Activated CD4-positive, alpha-beta T cell treated with anti-CD3 and anti-CD28 coated beads for 24 hours (primary cell): ENCODE measurements around the gene NLGN1.

Source experiments
- DNase-seq, 2 donors: peaks; one replicate each; pipeline ENCODE4 v3.0.0-alpha.2; 2020; ENCODE audit warnings: low read depth in 2 of 2

NLGN1 gene

DNA sequence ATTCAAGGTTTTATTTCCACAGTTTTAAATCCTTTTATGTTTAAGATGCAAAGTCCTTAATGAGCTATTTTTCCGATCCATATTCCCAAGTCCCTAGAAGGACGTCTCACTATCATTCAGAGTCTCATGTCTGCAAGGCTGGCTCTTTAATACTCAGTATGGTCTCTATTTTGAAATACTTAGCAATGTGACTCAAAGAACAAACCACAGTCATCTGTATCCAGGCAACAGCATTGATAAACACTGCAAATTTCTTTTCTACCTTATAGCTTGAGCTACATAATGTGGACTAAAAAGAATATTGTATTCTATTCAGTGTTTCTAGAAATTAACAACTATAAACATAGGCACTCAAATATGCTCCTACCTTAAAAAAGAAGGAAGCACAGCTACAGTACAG is 873.3 kb downstream of the NLGN1 start:
- DNase-seq: no peak

DNA sequence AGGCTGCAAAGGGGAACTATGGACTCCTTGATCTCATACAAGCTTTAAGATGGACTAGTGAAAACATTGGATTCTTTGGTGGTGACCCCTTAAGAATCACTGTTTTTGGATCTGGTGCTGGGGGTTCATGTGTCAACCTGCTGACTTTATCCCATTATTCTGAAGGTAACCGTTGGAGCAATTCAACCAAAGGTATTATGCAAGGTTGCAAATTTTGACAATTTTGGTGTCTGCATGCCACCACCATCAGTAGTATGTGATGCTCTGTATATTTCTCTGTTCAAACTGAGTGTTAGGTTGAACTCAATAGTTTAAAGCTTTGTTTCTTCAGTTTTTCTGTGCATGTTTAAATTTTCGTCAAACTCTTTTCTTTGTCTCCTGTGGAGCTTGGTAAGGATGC is 877.8 kb downstream of the NLGN1 start:
- no peak for DNase-seq

DNA sequence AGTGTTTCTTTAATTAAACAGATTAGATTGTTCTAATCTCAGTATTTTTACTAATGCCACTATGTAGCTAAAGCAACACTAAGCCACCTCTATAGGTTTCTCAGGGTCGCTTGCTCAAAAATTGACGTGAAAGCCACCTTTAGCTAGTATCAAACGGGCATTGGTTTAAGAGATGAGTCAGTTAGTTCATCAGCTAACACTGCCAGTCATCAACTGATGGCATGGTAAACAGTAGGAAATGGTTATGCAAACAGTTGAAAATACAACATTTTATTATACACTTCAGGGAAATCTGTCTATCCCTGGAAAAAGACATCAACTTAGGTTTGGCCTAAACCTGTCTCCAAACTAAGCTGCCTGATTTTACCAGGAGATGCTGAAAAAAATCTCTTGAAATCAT is 879.3 kb downstream of the NLGN1 start:
- DNase-seq: no peak

DNA sequence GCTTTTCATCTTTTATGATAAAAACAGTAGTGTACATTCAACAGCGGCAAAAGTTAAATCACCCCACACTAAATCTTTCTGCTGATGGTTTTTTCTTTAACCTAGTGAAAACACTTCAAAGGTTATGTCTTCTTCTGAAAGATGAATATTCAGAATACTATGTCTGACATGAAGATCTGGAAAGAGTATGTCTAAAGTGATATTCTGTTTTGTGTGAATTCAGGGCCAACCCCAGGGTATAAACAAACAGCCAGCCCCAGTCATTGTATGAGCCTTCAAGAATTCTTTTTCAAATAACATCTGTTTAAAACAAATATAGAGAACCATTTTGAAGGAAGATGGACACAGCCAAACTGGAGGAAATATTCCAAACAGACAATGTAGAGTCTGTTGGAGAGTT is 880.5 kb downstream of the NLGN1 start:
- DNase-seq: no peak

DNA sequence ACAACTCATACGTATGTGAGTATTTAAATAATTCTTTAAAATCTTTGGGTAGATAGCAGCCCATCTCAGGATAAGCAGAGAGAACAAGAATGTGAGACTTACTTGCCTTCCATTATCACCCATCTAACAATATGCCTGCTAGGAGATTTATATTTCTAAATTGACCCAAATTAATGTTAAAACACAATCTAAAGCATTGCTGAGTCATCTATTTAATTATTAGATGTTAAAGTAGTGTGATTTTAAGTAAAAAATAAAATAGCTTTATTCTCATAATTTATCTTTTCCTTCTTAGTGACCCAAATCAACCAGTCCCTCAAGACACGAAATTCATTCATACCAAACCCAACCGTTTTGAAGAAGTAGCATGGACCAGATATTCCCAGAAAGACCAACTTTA is 882.6 kb downstream of the NLGN1 start:
- DNase-seq: no peak

DNA sequence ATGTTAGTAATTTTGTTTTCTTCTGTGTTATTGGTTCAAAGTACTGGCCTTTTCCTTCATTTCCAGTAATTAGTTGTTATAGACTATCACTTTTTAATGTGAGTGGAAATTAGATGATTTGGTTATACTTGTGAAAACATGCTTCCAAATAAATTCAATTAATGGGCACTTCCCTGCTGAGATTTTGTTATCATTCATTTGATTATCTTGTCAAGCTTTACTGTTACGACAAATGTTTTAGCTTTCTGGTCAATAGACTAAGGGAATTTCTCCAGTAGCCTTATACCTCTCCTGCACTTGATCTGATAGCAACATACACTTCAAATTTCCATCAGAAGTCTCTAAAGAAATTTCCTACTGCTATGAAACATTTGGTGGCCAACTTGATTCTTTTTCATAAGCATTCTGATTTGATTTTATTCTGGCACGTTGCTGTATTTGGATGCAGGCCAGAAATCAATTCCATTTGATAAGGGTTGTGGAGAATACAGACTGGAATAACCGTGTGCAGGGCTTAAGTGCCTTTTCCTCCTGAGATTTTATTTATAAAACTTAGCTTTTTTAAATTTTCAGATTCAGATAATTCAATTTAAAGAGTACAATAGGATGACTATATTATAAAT is 887.8 kb downstream of the NLGN1 start:
- DNase-seq: no peak

DNA sequence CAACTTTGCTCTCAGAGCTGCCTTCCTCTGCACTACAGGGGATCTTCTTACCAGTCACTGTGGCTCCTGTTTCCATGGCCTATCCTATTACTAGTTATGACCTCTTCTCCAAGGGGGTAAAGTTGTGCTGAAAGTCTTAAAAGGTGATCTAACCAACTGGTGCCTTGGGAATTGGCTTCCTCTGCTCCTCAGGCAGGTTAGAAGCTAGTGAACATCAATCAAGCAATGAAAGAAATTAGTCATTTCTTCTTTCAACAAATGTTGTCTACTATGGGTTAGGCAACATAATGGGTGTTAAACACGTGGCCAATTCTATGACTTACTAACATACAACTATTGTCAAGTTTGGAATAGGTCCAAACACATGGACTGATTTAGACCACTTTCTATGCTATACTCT is 890.2 kb downstream of the NLGN1 start:
- DNase-seq: no peak

DNA sequence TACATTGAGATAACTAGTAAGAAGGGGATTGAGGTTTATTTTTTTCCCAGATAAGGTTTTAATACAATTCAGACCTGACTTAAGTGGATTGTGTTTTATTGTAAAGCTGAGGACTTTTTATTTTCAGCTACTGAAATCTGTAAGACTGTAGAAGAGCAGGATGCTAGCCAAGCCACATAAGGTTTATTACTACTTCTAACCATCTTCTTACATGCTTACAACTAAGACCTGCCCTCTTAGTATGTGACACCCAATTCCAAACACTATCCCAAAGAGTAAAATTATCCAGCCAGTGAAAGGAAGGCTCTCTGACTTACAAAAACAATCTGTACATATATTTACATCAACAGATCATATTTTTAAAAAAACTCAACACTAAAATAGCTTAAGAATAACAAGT is 897.1 kb downstream of the NLGN1 start:
- DNase-seq: no peak

DNA sequence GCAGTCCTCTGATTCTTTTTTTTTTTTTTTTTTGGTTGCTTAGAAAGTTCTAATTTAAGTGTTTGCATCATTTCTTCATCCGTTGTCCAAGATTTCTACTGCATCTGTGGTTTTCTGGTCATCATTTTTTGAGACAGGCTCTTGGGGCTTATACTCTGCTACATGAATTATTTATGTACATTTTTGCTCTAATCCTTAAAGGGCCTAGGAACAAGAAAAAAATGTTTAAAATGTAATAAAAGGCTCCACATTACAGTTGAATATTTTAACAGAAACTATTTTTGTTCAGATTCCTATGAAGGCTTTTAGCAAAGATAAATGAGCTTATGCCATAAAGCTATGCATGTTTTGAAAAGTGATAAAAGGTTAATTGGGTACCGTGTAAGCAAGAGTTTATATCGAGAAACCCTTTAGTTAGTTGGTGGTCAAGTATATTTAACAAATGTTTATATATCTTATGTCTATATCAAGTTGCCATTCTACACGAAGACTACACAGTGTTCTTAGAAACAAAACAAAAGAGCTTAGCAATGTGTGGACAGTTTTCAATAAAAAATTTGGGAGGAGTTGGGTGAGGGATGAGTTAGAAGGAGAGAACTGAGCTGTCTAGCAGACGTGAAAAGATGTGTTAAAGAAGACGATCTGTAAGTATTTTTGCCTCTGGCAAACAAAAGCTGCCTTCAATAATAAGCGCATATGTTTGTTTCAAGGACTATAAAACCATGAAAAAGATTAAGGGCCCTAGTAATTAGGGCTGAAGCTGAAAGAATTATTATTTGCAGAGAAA is 898.0 kb downstream of the NLGN1 start:
- no peak for DNase-seq

DNA sequence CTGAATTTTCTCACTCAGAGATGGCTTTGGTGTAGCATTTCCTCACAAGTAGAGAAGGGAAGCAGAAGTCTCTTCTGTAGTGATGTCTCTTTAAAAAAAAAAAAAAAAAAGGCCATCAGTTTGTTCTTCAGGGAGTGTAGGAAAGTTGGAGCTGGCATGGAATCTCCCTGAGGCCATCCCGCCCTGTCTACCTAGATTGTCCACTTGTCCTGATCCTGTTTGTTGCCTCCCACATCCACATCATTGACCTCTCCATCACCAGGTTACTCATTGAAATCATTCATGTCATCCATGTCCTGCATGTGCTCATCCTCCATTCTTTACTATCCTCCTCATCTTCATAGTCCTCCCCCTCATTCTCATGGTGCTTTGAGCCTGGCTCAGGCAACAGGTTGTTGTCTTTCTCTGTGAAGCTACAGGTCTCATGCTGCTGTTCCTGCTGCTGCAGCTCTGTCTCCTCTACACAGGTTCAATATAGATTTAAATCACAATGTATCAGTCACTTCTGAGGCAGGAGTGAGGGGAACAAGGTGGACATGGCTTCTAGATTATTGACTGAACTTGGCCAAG is 905.3 kb downstream of the NLGN1 start:
- DNase-seq: no peak

DNA sequence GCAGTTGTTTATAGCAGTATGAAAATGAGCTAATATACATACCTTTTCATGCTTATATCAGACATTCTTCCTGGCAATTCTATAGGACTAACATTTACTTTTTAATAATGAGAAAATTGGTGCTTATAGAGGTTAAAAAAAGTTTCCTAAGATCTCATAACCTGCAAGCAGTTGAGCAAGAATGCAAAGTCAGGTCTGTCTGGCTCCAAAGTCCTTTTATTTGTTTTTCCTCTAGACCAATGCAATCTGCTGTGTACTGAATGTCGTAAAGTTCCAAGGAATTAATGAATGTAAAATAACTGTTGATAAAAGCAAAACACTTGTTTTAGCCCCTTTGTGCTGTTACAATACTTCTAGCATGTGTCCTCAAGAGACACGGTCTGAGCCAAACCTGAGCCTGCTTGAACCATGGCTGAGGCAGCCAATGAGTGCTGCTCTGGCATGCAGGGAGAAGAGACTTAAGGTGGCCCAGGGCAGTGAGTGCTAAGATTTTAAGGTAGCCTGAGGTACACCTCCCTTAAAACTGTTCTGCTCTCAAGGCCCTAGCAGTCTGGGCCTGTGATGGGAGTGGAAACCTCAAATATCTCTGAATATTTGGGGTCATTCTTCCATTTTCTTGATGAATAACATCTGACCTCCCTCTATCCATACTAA is 906.5 kb downstream of the NLGN1 start:
- no peak for DNase-seq

DNA sequence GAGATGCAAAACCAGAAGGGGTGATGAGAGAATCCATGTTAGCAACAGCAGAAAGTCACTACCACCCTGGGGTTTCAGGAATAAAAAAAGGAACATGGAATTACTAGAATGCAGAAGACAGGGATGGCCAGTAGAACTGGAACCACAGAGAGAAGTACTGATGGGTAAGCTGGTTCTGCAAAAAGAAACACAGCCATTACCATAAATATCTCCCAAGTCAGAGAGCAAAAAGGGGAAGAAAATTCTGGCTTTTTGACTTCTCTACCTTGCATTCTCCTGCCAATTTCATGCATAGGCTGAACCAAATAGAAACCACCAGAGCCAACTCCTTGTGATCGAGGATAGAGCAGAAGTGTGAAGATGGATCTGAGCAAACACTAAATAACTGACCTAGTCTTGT is 911.2 kb downstream of the NLGN1 start:
- DNase-seq: no peak

DNA sequence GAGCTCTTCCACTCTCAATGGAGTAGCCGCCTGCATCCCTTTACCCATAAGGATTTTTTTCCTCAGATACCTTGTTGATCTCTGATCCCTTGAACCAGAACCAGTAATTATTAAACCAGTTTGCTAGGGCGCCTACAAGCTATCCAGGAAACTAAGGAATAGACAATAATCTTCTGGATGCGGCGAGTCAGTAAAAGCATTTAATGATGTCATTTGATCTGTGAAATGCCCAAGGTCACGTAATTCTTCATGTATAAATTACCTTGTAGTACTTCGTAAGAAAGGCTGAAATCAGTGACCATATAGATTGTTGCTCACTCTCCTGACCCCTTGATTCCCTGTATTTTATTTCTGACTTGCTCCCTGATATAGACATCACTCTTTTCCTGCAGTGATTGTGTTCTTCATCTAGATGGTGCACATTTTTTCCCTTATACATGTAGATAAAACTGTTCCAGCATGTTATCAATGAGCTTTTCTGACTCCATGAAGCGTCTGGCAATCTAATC is 913.0 kb downstream of the NLGN1 start:
- DNase-seq: no peak

DNA sequence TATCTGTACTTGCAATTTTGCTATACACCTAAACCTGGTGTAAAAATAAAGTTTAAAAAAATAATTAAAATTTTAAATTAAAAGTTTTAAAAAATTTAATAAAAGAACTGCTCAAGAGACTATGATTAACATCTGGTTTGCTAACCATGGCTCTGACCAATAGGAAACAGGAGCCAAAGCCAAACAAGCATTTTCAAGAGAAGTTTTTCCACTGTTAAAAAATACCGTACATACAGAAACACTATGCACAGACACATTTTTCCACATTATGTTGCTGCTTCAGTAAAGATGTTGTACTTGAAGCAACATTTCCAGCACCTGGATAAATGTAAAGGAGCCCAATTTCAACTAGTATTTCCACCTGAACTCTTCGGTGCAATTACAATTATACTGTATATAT is 917.7 kb downstream of the NLGN1 start:
- no peak for DNase-seq

DNA sequence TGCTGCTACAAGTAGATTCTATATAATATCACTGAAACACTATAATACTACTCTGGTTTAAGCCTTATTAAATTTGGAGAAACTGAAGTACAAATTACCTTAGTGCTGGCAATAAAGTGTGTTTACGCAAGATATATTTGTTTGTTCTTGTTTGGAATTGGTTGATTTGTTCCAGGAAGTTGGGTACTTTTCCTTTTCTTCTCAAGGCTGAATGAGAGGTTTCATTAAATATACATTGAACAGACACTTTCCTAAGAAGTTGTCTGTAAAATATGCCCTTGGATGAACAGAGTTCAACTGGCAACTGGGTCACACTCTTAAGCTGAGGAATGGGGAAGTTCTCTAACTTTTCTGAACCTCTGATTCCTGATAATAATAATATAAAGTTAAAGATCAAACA is 919.5 kb downstream of the NLGN1 start:
- DNase-seq: no peak

DNA sequence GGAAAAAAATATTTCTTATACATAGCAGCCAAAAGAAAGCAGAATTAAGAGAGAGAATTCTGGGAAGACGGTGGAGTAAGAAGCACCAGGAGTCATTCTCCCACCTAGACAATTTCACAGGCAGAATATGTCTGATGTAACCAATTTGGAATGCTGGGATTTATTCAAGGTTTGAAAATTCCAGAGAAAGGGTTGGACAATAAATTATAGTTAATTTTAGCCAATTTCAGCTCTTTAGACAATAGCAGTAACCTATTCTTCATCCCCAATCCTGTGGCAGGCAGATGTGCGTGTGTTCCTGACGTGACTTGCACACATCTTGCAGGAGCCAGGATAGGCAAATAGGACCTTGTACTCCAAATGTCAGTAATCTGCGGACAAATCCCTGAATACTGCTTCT is 920.6 kb downstream of the NLGN1 start:
- DNase-seq: no peak

DNA sequence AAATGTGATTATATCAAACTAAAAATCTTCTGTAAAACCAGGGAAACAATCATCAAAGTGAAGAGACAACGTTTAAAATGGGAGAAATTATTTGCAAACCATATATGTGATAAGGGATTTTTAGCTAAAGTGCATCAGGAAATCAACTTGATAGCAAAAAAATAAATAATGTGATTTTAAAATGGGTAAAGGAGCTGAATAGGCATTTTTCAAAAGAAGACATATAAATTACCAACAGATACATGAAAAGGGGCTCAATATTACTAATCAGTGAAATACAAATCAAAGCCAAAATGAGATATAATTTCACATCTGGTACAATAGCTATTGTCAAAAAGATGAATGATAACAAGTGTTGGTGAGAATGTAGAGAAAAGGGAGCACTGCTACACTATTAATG is 924.0 kb downstream of the NLGN1 start:
- DNase-seq: no peak

DNA sequence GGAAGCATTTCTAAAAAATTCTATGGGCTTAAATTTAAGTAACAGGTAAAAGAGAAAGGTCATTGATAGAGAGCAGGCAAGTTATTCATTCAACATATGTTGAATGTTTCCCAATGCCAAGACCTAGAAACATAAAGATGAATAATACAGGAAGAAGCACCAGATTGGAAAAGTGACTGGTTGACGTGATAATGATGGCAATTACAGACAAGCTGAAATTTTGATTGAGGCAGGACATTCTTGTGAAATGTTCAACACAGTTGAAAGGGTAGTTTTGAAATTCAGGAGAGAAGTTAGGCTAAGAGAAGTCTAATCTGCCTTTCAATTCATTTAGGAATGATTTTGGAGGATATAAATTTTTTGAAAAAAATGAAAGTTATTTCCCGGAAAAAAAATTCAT is 925.2 kb downstream of the NLGN1 start:
- no peak for DNase-seq

DNA sequence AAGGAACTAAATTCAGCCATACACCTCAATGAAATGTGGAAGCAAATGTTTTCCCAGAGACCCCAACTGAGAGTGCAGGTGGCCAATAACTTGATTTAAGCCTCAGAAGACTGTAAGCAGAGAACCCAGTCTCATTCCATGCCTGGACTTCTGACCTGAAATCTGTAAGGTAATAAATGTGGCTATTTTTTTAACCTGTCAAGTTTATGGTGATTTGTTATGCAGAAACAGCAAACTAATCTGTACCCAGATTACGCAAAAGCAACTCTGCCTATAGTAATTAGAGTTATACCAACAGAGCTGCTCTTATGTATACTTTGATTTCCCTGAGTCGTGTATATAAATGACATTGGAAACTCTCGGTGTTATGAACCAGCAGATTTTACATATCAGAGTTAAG is 927.6 kb downstream of the NLGN1 start:
- DNase-seq: no peak

DNA sequence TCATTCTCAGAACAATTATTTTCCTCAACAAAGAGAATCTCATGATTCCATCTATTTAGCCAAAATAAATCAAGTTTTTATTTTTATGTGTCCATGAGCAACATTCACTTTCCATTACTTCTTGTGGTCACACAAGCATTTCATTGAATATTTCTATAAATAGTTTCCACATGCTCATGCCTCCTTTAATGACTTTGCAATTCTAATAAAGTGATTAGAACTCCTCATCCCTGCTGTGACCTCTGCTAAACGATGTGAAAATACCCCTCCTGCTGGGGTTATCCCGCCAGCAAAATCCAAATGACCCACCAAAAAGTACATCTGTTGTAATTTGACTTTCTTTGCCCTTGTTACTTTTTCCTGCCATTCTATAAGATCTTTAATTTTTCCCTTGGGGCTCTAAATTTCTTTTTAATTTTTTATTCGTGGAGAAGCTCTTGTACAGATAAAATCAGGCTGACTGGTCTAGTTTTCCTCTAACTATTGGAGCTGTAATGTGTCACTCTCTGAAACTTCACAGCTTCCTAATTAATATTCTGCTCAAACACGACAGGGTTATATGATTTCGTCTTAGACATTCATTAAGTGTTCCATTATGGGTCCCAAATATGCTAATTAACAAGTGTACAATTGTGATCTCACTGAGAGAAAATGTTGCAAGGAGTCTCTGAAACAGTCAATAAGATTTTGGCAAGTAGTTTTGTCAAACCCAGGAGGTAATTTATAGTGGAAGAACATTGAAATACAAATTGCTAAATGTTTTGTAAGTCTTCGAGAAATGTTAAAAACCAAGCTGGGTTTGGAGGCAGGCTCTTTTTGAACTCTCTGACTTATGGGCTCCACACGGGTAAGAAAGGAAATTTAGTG is 928.5 kb downstream of the NLGN1 start:
- no peak for DNase-seq

DNA sequence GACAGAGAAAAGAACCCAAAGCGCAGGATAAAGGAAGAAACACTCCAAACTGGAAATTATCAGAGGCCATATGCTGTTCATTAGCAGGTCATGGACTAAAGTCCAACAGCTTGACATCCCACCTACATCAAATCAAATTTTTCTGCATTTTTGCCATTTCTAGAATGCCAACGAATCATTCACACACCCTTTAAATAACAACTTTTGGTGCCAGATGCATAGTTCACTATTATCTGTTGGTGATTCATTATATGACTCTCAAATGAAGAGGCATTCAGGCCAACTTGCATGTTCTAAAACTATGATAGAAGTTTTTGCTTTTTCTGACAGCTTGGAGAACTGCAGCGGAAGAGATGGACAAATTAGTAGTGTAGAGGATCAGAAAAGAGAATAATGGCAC is 931.8 kb downstream of the NLGN1 start:
- DNase-seq: no peak

DNA sequence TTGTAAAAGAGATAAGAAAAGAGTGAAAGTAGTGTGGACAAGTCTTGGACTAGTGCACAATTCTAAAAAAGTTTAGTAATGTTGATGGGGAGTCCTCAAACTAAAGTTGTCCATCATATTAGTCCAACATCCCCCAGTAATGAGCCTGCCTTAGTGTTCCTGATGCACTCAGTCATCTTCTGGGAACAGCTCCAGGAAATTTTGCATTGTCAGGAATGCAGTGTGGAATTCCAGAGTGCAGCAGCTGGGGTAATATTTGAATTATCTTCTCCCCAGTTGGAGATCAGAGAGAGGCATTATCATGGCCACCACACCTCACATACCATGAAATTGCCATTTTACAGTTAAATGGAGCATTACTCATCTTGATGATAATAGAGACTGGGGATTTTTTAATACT is 932.8 kb downstream of the NLGN1 start:
- DNase-seq: no peak
